ENCODE data around the gene NTM.

GRCh38 chr11:132073787-132074186, 703.4 kb downstream of the NTM start:
- TF ChIP-seq ZNF317 (CRISPR knock-in tag; IDR thresholded peaks at IDR 0.05; ENCODE audit: borderline replicate concordance, low read depth) (no peak), CTCF (IDR thresholded peaks at IDR 0.05) (no peak)
